Measurements from ENCODE around the gene SYN1.
"Not testable (repeated sequence)": the region's sequence is repeated elsewhere in the genome, so short reads cannot be mapped to it uniquely, and the experiment has no call there.

The SYN1 gene

DNA sequence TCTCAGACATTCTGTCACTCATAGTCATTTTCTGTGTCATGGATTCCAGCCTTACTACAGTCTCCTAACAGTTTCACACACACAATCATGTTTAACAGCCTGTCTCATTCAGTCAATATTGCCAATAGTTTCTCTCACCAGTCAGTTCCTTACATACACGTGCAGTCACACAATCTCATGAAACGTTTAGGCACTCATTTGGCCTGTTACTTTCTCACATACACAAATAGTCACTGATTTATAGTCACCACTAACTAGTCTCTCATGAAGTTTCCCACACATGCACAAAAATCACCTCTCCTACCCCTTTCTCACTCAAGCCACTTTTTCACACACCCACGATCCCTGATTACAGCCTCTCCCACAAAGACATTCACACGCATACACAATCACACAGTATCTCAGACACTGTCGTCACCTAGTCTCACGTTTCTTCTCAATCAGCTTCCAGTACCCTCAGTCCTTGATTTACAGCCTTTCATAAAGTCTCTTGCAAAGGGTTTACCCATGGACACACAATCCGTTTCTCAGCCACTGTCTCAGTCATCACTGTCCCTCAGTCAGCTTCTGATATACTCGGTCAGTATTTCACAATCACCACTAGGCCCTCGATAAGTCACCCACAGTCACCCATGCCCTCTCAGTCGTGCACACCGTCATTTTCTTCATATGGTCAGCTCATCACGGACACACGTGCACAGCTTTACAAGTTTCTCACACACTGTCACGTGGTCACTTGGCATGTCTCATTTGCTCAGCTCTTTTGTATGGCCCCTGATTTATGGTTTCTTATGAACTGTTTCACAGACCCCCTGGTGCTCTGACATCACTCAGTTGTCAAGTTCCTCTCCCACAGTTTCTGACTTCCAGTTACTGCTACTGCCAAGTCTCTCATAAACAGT lies 14.3 kb upstream of the SYN1 start:
- no peak for DNase-seq (ENCODE audit: low spot score)

DNA sequence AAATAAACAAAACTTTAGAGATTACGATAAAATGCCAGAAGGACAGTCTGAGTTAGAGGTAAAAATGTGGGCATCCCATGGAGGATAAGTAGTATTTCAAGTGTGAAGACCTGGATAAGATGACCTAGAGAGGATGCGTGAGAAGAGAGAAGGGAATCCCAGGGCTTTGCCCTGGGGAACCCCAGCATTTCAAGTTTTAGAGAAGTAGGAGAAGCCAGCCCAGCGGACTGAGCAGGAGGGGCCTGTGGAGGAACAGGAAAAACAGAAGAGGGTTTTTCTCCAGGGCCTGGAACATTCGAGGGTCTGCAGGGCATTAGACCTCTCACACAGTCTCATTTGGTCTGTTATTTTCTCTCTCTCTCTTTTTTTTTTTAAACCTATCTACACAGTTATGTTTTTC lies 13.0 kb upstream of the SYN1 start:
- DNase-seq (ENCODE audit: low spot score) = no peak

DNA sequence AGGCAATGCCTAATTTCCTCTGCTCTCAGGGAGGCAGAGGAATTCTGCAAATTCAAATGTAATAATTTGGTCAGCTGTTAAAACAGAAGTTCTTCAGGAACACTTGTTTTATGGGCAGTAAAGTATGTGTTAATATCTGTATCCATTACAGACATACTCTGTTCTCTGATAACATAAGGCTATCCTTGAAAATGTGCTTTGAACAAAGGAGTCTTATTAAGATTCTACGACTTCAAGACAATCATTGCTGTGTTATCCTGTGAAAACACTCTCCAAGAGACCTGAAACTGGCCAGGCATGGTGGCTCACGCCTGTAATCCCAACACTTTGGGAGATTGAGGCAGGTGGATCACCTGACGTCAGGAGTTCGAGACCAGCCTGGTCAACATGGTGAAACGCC lies 12.0 kb upstream of the SYN1 start:
- no peak for DNase-seq (ENCODE audit: low spot score)

DNA sequence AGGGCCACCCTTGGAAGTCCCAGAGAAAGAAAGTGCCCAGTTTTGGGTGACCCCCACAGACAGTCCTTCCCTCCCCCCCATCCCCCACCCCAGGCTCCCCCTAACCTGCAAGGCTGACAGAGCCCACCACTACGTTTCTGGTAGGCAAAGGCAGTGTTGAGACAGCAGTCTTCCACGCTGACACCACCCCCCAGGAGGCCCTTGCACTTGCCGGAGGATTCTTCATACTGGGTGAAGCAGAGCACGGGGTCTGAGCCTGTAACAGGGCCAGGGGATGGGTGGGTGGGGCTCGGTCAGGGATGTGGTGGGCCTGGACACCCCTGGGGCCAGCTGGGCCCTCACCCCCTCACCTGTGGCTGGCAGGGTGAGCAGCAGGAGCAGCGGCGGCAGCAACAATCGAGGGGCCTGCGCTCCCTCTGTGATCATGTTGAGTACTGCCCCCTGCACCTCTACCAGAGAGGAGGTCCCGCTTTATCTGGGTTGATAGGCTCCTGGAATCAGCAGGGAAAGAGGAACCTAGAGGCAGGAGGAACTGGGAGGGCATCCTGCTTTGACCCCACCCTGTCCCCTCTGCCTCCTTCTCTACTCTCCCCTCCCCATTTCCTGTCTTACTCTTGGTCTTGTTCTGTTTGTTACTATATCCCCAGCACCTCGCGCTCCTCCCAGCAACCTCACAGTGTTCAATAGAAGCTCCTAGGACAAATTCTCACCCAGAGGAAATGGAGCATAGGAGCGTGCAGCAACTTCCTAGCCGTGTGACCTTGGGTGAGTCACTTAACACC lies 10.0 kb upstream of the SYN1 start, which contains the start of gene CFP:
Gene CFP (minus strand): TSS at position 512 of the 782 bp plus-strand sequence. CDS start 86 bp downstream, at position 426.
- DNase-seq (ENCODE audit: low spot score) = no peak

DNA sequence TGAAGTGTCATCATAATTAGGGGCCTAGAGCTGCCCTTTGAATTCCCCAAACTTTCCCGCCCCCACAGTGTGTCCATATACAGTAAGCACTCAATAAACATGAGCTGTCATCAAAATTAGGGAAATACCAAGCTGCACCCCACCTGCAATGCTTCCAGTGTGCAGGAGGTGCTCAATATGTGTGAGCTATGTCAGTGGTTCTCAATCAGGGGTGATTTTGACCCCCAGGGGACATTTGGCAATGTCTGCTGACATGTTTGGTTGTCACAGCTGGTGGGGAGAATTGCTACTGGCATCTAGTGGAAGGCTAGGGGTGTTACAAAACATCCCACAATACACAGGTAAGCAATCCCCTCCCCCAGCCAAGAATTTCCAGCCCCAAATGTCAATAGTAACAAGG lies 9.3 kb upstream of the SYN1 start:
- DNase-seq (ENCODE audit: low spot score) = no peak

DNA sequence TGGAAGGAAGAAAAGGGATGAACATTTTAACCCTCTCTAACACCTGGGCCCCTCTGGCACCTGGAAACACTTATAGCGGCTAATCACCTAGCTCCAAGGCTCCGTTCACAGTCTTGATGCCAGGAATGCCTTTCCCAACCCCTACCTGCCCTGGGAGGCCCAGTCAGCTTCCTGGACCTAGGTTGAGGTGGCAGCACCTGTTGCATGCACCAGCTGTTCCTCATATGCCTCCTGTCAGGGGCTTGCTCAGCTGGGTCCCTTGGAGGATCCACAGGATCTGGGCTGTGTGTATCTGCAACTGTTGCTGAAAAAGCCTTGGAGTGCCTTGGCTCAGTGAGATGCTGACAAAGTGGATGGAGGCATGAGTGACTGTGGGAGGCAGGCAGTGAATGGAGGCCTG lies 5.7 kb upstream of the SYN1 start:
- no peak for DNase-seq (ENCODE audit: low spot score)

DNA sequence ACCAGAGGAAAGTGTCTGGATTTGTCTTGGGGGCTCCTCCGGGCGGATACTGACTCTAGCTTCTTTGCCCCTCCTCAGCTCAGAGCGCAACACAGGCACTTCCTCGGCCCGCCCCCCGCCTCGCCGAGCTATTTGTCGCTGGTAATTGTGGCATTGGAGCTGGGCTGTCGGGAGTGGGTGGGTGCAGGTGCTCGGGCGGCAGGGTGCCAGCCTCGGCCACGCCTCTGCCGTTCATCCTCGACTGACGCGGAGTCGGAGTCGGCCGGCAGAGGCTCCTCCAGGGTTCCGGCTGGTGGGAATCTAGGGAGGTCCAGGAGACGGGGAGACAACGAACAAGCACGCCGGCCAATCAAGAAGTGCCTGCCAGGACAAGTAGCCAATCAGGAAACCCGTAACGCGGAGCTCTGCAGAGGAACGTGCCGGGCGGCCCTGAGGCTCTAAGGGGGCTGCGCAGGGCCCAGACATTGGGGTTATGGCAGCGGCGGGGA lies 3.9 kb upstream of the SYN1 start:
- DNase-seq (ENCODE audit: low spot score) = peak; percentile 70

DNA sequence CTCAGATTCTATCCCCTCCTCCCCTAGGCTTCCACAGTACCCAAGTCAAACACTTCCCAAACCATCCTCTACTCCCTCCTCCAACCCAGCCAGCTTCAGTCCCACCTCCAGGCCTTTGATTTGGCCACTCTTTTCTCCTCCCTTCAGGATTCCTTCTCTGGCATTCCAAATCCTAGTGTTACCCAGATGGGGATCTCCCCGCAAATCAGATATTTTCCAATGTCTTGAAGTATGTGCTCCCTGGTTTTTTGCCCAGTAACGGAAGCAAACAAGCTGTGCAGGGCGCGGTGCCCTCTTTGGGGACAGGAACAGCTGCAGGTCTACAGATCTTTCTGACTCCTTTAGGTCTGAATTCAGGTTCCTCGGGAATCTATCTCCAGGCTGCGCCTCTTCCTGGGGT lies 2.2 kb upstream of the SYN1 start:
- no peak for DNase-seq (ENCODE audit: low spot score)

DNA sequence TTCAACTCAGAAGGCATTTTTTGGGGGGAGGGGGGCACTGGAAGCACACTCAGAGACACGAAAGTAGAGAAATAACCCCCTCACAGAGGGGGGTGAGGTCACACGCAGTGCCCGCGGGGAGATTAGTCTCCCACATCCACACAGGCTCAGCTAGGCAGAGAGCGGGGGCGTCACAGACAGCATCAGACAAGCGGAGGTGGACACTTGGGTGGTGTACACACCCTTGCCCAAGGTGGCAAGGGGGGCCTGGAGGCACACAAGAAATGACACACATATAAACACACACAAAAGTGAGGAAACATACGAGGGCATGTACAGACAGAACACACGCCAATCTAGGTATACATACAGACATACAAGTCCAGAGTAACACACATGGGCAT lies 637 bp upstream of the SYN1 start:
- no peak for DNase-seq (ENCODE audit: low spot score)

DNA sequence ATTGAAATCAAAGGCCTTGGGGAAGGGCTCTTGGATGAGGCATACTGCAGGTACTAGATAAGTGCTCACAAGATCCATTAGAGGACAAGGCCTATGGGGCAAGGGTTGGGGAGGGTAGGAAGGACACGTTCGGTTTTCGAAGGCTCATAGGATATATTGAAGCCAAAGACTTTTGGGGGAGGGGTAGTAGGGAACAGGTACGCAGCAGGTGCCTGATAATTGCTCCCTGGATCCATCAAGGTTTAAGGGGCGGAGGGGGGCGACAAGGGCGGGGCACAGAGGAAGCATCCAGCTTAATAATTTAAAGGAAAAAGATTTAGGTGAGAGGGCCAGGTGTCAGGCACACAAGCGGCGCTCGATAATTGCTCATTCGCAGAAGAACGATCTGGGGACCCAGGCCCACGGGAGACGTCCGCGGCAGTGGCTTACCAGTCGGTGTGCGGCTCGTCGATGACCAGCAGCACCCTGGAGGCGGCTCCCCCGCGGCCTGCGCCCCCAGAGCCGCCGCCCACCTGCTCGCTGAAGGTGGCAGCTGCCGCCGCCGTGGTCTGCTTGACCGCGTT lies 653 bp downstream of the SYN1 start:
- no peak for DNase-seq (ENCODE audit: low spot score)

DNA sequence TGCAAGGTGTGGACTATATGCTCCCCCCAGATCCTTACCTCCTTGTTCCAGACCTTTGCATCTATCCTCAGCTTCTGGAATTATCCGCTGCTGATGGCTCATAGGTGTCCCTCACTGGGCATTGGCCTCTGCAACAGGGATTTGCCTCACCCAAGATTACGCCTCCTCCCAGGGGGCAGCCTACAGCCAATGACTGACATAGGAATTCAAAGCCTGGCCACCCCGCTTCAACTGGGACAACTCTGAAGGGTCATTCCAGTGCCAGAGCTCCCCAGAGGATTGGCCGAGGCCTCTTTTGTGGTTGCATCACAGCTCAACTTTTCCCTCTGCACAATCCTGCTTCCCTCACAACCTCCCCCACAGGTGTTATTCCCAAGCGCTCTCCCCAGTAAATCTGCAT lies 5.0 kb downstream of the SYN1 start:
- no peak for DNase-seq (ENCODE audit: low spot score)

DNA sequence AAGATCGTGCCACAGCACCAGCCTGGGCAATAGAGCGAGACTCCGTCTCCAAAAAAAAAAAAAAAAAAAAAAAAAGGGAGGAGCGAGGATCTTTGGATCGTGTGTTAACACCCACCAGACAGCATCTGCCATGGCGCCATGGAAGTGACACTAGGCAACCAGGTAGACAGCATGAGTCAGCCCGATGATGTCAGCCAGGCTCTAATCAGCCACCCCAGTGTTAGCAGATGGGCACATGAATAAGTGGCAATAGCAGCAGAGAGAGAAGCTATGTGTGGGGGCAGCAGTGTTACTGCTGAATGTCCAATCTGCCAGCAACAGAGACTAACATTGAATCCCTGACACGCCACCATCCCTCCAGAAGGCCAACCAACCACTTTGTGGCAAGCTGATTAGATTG lies 6.6 kb downstream of the SYN1 start:
- DNase-seq (ENCODE audit: low spot score) = peak; percentile 60

DNA sequence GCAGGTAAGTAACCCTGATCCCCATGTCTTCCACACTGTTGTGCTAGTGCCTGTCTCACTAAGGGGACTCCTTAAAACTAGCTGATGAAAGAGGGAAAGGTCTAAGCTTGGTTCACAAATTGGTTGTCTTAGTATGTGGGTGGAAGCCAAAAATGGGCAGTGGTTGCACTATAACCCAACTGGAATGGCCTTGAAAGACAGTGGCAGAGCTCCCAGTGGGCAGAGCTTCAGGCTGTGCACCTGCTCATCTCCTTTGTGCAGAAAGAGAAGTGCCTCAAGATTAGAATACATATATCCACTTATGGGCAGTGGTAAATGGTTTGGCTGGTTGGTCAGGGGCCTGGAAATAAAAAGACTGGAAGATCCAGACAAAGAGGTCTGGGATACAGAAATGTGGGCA lies 7.2 kb downstream of the SYN1 start:
- no peak for DNase-seq (ENCODE audit: low spot score)

DNA sequence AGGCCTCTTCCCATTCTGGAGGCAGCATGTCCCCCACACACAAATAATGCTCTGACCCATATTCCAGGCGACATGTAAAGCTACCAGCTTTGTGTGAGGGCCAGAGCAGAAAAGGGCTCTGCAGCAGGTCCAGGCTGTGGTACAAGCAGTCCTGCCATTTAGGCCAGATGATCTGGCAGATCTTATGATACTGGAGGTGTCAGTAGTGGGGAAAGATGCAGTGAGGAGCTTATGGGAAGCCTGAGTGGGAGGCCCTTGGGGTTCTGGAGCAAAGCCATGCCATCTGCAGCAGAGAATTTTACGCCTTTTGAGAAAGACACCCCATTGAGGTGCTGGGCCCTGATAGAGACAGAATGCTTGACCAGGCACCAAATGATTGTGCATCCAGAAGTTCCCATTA lies 7.7 kb downstream of the SYN1 start:
- DNase-seq (ENCODE audit: low spot score) = no peak

DNA sequence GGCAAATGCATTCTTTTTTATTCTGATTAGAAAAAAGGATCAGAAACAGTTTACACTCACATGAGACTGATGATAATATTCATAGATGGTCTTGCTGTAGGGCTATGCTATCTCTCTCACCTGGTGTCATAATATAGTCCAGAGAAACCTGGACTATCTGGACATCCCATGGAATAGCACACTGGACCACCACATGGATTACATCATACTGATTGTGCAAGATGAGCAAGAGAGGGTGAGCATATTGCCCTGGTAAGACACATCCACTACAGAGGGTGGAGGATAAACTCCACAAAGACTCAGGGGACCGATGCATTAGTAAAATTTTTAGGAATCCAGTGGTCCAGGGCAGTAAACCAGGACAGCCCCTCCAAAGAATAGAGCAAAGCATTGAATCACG lies 8.2 kb downstream of the SYN1 start:
- DNase-seq (ENCODE audit: low spot score) = no peak

DNA sequence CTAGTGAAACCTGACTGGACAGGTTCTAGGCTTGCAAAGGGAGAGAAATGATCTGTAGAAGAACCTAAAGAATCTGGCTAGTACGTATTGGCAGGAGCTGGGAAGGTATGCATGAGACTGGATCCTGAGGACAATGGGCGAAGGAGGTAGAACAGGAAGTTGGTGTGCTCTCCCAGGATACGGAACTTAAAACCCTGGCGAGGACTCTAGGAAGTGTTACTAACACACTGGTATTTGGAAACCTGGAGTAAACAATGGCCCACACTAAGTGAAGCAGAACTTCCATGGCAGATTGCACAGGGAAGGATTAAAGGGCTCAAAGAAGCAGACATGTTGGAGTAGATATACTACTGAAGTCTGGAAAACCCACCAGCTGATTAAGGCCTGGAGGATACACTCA lies 9.1 kb downstream of the SYN1 start:
- no peak for DNase-seq (ENCODE audit: low spot score)

DNA sequence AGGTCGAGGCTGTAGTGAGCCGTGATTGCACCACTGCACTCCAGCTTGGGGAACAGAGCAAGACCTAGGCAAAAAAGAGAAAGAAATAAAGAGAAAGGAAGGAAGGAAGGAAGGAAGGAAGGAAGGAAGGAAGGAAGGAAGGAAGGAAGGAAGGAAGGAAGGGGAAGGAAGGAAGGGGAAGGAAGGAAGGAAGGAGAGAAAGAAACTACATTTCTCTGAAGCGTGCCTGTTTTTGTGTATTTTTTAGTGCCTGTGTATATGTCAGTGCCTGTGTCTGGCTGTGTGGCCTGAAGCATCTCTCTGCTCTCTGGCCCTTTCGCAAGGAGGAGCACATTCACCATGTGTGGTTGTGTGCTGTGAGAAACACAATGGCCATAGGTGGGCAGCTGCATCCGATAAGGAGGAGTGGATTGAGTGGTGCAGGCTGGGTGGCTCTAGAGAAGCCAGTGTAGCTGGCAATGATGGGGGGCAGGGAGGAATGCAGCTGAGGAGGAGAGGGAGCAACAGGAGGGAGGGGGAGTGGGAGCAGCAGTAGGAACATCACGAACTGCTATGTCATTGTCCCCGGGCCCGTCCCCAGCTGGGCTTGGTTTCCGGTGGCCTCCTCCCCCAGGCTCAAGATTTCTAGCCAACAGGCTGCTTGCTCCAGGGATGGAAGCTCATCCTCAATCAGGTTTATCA lies 11.4 kb downstream of the SYN1 start:
- DNase-seq (ENCODE audit: low spot score) = peak; percentile 52

DNA sequence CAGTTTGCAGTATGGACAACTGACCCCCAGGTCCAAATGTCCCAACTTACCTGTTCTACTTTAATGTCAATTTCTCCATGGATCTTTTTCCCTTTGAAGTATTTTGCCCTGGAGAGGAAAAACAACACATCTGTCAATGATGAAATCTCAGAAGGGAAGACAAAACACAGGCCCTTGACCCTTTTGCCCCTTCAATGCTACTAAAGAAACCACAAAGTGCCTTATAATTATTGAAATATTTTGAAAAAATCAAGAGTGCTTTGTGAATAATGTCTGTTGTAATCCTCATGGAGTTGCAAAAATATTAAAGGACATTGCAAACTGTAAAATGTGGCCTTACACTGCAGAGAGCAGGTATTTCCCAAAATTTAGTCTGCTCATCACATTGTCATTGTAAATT lies 12.6 kb downstream of the SYN1 start:
- DNase-seq (ENCODE audit: low spot score) = no peak

DNA sequence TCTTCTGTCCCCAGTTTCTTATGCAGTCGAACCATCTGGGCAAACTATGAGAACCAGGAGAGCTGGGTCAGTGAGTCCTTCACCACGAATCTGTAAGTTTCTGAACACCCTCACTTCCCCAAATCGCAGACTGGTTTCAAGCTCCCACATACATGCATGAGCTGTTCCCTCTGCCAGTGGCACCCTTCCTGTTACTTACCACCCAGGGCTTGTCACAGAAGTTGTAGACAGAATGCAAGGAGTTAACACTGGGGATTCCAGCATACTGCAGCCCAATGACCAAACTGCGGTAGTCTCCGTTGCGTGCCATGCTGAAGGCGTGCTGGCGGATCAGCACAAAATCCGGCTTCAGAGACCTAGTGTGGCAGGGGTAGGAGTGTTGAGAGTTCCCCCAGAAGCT lies 14.6 kb downstream of the SYN1 start:
- DNase-seq (ENCODE audit: low spot score) = no peak

DNA sequence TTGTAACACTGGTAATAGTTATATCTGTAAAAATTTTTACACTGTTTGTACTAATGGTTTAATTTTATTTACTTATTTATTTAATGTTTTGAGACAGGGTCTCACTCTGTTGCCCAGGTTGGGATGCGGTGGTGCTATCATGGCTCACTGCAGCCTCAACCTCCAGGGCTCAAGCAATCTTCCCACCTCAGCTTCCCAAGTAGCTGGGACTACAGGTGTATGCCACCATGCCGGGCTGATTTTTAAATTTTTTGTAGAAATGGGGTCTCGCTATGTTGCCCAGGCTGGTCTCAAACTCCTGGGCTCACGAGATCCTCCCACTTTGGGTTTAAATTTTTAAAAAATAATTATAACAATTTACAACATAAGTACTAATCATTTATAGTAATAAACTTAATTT lies 16.5 kb downstream of the SYN1 start:
- not testable (repeated sequence) for DNase-seq (ENCODE audit: low spot score)

DNA sequence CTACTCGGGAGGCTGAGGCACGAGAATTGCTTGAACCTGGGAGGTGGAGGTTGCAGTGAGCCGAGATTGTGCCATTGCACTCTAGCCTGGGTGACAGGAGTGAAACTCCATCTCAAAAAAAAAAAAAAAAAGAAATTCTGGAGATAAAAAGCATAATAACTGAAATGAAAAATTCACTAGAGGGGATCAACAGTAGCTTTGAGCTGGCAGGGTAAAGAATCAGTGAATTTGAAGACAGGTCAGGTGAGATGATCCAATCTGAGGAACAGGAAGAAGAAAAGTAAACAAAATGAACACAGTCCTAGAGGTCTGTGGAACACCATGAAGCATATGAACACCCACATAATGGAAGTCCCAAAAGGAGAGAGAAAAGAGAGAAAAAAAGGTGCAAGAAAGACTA lies 22.4 kb downstream of the SYN1 start:
- DNase-seq (ENCODE audit: low spot score) = no peak

DNA sequence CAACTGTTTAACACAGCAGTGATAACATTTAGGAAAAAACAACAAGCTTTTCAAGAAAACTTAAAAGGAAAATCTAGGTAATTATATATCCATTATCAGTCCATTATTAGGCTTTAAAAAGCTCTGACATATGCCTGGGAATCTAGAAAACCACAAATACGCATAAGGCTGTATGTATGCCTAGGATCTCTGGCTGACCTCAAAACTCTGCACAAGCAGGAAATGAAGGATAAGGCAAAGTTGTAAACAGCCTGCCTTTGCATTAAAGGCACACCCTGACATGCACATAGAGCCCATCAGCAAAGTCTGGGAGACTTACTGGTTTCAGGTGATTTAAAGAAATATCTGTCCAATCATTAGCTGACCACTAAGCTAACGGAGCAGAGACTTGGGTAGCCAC lies 23.4 kb downstream of the SYN1 start:
- DNase-seq (ENCODE audit: low spot score) = no peak

Data from Ammon's horn (tissue), 1 donor.